GM21447 (cell line): ENCODE data around the gene INTS7.
"Not testable (repeated sequence)": the region's sequence is repeated elsewhere in the genome, so short reads cannot be mapped to it uniquely, and the experiment has no call there.

Experiments
- ATAC-seq: cut with Tn5 transposase; IDR thresholded peaks from one replicate; pipeline ENCODE4 v1.9.1; 2021; ENCODE audit not compliant: unreplicated experiment

Gene INTS7

DNA sequence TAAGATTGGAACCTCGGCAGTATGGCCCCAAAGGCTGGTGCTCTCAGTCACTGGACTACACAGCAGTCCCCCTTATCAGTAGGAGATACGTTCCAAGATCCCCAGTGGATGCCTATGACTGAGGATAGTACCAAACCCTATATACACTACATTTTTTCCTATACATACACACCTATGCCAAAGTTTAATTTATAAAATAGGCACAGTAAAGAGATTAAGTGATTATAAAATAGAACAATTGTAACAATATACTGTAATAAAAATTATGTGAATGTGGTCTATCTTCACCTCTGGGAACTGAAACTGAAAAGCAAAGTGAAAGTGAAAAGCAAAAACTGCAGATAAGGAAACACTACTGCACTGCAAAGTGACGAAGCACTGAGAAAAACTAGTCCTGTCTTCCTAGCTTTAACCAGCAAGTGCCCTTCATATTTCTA lies 96.8 kb downstream of the INTS7 start:
- peak; percentile 25 for ATAC-seq

DNA sequence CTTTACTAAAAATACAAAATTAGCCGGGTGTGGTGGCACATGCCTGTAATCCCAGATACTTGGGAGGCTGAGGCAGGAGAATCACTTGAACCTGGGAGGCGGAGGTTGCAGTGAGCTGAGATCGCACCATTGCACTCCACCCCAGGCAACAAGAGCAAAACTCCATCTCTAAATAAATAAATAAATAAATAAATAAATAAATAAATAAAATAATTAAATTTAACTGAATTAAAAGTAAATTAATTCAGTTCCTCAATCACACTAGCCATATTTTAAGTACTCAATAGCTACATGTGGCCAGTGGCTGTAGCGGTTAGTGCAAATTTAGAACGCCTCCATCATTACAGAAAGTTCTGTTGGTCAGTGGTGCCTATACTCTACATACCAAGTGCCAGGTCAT lies 97.9 kb downstream of the INTS7 start:
- not testable (repeated sequence) for ATAC-seq

DNA sequence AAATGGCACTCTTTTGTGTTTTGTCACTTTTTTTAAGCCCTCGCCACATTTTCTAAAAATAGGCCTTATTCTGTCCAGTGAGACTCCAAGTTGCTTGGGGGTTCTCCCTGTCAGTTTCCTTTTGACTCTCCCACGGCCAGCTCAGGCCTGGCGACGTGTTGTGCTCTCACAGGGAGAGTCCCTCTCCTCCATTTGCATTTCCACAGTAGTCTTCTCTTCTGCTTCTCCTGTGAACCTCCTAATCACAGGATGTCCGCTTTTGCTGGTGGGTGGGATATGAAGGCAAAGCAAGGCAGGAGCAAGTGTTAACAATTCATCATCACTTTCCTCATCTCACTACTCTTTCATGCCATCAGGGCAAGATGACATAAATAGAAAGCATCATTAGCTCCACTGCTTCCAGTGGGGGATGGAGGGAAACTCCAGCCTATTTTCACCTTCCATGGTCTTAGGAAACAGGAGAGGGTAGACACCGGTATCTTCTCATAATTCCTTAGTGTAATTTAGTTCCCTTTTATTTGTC lies 99.8 kb downstream of the INTS7 start:
- peak; percentile 72 for ATAC-seq

DNA sequence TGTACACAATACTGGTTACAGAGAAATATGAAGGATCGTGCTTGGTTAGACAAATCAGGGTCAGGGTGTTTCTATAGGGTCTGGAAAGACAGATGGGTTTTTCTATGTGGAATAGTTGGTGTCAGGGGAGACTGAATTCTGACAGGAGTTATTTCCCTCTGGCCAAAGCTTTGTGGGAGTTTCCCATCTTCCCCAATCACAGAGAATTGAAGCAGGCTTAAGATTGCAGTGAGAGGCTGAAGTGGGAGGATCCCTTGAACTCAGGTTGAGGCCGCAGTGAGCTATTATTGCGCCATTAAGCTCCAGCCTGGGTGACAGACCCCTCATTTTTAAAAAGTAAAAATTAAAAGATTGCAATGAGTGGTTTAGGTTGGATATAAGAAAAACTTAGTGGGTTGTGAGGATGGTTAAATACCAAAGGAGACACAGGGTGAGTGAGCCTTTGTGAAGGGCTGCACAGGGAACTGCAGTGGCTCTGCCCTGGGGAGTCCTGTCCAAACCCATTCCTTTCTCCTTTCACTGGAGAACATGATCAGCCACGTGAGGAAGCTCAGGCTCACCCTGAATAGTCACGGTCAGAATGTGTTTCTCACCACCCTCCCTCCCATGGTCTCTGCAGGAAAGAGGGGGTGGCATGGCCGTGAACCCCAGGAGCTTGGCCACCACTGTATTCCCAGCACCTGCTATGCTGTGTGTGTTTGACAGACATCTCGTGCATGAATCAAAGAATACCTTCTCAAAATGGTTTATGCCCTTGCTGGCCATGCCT lies 101.2 kb downstream of the INTS7 start:
- ATAC-seq: no peak

DNA sequence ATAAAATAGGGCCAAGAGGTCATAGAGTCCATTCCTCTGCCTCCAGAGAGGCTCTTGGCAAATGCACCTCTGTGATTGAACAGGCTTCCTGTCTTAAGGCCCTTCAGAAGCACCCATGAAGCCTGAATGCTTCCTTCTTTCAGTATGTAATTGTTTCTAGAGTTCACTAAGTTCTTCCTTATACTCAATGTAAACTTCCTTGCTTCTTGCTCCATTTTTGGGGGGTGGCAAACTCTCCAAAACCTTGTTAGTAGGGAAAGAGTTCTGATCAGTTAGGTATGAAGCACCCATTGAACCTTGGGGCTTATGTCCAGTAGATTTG lies 102.5 kb downstream of the INTS7 start:
- no peak for ATAC-seq

DNA sequence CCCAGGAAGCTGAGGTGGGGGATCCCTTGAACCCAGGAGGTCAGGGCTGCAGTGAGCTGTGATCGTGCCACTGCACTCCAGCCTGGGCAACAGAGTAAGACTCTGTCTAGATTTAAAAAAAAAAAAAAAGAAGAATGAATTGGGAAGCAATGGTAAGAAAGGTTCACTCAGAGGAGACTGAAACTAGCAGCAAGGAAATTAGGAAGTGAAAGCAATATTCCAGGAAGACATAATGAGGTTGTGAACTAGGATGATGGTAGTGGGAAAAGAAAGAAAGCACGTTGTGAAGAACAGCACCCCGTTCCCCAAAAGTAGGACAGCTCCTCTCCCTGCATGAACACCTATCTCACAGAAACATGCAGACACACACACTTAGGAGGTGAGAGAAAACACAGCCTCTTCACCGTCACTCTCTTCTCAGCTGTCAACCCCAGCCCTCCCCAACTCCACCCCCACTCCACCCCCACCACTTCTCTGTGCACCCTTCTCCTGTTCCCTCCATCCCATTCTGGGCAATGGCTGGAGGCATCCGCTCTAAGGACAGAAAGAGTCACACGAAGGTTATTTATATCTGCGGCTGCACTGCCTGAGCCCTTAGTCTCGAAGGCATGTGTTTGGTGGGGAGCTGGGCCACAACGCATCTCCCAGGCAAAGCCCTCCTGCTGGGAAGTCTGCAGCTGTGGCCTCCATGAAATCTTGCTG lies 103.0 kb downstream of the INTS7 start:
- no peak for ATAC-seq

DNA sequence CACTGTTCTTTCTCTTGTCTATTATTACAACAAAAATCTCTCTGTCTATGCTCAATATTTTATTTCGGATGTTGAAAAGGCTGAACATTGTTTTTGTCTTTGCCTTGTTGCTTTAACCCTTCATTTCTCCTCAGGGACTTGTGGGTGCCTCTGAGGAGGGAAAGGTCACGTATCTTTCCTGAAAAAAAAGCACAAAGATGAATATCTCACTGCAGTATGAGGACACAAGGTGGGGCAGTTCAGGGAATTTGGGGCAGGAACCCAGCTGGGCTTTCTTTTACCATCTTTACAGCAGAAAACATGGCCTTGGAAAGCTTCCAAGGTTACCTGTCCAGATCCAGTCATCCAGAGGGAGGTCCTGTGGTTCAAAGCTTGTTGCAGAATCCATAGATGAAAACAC lies 105.7 kb downstream of the INTS7 start:
- no peak for ATAC-seq

DNA sequence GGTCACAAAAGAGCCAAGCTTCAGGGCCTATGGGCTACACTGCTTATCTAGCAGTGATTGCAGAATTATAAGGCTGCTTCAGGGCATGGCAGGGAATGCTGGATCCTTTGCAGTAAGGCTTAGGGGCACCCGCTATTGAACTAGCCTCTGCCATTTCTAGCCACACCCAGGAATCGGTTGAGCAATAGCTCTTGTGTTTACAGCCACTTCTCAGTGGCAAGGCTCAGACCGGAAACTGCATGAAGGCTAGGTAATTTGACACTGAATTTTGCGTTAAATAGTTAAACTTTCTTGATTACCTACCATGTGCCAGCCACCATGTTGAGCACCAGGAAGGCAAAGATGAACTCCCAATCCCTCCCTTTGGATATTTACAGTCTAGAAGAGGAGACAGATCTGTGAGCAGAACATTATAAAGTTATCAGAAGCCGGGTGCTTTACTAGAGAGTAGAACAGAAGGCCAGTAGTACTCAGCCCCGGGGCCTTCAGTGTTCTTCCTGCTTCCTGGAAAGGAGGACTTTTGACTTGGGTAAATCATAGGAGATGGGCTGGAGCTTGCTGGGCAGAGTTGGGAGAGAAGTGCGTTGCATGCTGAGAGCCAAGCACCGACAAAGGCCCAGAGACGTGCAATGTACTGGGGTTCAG lies 106.2 kb downstream of the INTS7 start:
- ATAC-seq: no peak

DNA sequence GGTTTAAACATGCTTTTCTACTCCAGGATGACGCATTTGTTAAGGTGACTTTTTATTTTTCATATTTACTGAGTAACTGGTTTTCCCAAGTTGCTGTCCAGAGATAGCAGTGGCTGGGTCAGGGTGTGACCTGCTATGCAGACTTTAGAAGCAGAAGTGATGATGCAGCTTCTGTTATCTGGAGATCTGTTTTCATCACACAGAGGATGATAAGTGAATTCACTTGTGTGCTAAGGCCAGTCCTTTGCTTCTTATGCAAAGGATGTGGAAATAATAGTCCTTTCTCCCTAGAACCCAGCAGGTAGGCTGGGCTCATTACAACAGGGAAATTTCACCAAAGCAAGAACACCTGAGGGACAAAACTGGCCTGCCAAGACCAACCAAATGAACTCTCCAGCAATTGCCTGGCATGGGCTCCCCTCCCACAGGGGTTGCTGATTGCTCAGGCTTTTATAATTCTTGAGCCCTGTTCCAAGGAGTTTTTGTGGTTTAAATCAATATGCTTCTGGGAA lies 107.0 kb downstream of the INTS7 start:
- no peak for ATAC-seq

DNA sequence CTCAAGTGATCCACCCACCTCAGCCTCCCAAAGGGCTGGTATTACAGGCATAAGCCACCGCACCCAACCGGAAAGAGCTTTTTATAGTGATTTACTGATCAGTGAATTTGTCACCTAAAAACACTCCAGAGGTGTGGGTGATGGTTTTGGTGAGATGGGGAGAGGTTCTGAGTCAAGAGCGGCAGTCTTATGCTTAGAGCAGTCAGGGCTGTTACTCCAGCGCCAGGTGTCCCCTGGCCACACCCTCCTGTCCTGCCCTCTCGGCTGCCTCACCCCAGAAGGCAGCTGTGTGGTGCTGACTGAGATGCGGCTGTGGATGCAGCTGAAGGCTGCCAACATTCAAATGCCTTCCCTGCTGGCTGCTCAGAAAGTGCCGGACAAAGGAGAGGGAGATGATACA lies 110.3 kb downstream of the INTS7 start:
- ATAC-seq: no peak

DNA sequence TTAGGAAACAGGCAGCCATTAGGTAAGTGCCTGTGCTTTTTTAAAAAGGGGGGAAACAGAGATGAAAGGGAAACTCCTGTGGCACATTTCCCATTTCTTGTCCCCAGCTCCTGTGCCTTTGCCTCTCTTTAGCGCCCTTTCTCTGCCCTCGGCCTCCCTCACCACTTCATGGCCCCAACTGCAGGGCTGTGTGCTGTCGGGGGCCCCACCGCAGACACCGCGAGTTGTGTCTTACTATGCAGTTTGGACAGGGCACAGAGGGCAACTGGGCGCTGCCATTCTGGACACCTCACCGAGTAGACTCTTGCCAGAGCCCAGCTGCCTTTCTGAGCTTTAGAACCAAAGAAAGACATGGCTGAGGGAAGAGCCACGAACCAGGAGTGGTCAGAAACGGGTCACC lies 111.1 kb downstream of the INTS7 start:
- no peak for ATAC-seq

DNA sequence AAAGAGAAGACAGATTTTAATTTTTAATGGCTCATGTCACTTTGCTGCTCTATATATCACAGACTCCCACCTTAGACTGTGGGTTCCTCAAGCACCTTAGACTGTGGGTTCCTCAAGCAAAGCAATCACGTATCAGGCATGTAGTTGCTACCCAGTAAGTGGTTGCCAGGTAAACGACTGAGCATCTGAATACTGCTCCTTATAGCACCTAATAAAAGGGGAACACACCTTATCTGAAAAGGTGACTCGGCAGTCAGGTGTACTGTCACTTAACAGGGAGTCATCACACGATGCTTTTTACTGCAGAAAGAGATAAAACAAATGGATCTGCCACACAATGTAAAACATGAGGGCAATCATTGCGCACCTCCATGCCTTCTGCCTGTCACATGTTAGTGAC lies 112.3 kb downstream of the INTS7 start:
- ATAC-seq: no peak

DNA sequence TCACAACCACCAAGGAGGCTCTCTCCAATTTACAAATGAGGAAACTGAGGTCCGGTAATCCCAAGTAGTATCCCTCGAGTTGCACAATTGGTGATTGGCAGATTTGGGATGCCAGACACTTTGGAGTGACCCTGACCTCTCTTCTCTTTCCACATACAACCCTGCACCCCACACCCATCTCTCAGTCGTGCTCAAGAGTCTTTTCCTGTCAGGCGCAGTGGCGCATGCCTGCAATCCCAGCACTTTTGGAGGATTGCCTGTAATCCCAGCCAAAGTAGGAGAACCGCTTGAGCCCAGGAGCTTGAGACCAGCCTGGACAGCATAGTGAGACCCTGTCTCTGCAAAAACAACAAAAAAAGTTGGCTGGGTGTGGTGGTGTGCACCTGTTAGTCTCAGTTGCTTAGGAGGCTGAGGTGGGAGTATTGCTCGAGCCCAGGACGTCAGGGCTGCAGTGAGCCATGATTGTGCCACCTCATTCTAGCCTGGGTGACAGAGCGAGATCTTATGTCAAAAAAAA lies 113.7 kb downstream of the INTS7 start:
- no peak for ATAC-seq

DNA sequence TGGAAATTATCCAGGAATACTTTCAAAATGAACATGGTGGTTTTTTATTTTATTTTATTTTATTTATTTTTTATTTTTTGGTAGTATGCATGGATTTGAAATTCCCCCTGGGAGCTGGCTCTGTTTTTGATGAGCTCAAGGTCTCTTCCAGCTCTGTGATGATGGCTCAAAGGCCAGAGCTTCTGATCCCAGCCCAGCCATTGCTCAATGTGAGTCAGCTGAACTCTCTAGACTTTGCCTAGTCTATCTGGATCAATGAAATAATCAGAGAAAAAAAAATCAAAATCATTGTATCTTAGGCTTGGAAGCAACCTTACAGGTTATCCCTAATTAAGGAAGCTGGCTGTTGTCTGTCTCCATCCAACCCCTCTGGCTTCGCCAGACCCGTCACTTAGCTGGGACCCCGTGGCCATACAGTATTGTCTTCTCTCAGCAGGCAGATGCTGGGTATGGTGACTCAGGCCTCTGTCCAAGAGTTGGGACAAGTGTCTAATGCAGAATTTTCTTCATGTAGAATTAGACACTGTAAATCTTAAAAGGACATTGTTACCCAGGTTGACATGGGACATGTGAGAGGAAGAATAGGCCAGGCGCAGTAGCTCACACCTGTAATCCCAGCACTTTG lies 114.6 kb downstream of the INTS7 start:
- no peak for ATAC-seq

DNA sequence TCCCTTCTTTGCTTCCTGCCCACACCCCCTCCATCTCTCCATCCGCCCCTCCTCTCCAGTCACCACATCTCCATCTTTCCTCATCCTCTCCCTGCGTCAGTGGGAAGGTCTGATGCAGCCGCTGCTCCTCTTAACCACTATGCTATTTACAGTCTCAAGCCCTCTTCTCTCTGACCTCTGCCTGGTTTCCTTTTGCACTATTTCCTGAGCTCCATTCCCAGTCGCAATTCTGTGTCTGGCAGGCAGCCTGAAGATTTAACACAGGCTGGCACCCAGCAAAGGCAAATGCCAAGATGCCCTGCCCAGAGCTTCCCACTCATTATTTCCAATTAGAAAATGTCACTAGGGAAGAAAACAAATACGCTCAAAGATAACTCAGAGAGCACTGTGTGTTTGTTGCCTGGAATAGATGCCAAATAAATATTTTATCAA lies 115.2 kb downstream of the INTS7 start:
- ATAC-seq: no peak

DNA sequence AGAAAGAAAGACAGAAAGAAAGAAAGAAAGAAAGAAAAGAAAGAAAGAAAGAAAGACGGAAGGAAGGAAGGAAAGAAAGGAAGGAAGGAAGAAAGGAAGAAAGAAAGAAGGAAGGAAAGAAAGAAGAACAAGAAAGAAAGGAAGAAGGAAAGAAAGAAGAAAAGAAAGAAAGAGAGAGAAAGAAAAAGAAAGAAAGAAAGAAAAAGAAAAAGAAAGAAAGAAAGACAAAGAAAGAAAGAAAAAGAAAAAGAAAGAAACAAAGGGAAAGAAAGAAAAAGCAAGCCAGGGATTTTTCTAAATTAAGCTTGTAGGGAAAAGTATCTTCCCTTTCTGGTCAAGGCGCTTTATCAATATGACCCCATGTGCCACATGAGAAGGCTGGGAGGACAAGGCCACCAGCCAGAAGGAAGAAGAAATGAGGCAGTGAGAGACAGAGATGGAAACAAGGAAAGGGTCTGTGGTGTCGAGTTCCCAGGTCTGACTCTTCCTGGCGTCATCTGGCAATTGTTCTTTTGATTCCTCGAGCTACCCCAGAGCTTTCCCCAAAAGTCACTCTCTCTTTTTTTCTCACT lies 116.4 kb downstream of the INTS7 start:
- ATAC-seq: no peak

DNA sequence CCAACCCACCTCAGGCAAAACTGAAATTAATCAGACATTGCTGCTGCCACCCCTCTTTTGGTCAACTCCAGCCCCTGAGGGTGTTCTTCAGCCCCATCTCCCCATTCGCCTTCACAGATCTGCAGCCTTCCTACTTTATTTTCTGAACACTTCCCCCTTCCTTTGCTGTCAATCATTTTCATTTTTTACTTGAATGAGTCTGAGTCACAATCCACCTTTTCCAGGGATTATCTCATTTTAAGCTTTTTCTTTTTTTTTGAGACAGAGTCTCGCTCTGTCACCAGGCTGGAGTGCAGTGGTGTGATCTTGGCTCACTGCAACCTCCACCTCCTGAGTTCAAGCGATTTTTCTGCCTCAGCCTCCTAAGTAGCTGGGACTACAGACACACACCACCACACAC lies 118.9 kb downstream of the INTS7 start:
- ATAC-seq: not testable (repeated sequence)

DNA sequence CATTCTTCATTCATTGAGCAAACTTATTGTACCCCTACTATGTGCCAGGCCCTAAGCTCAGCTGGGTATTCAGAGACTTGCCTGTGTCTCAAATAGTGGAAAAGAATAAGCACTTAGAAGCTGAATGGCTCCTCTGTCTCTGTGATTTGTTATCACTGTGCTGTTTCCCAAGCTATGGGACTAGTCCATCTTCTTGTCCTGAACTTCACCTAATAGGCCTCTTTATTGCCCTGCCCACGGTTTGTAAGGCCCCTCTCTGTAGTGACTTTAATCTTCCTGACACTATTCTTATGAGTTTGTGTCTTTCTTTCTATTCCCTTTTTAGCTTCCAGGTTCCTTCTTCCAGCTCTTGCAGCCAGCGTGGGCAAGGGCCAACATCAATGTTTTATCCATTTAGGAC lies 119.4 kb downstream of the INTS7 start:
- ATAC-seq: no peak

DNA sequence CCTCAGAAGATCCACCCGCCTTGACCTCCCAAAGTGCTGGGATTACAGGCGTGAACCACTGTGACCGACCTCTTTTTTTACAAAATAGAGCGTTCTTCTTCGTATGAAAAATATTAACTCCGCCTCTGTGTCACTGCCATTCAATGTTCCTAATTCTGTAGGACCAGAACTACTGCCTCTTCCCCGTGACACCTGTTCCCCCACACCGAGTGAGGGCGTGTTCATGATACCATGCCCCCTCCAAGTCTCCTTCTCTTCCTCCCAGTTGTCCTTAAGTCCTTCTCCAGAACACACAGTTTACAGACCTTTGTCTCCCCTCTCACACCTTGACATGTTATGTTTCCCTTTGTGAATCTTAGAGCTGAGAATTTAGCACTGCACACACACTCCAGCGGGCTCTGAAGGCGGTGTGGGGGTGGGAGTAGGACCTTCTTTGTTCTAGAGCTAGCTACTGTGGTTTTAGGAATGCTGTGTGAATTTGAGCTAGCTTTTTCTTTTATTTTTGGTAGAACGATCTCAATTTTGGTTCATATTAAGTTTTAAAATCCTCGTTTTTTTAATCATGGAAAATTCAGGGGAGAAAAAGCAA lies 122.4 kb downstream of the INTS7 start:
- no peak for ATAC-seq

DNA sequence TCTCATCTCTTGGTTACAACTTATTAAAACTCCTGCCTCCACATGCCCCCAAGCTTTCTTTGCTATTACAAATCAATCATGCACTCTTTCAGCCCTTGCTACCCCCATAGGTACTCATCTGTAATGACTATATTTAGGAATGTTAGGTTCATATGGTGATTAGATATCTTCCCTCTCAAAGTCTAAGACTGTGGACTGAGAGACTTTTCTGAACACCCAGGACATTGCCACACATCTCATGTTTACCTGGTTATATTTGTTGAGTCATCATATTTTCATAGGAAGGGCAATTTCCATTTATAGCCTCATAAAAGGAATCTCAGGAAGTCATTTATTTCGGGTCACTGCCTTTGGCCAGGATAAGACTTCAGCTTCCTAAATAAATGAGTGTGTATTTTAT lies 123.3 kb downstream of the INTS7 start:
- no peak for ATAC-seq
